Neural progenitor cell (in vitro differentiated cells): ENCODE measurements around the gene GDF2.

Experiments
- CTCF ChIP-seq: fragments of 200-600 bp; sonication (generic); IDR thresholded peaks from 2 replicates; pipeline ENCODE4 v1.5.1; 2017; ENCODE audit warnings: antibody characterized with exemption, mild to moderate bottlenecking
- EZH2 ChIP-seq: fragments of 200-600 bp; sonication (generic); IDR thresholded peaks from 2 replicates; pipeline ENCODE4 v1.6.1; 2017; ENCODE audit warnings: antibody characterized with exemption, mild to moderate bottlenecking, moderate library complexity
- EZH2phosphoT487 ChIP-seq: fragments of 200-600 bp; sonication (generic); IDR thresholded peaks from 2 replicates; pipeline ENCODE4 v1.6.1; 2017; ENCODE audit warnings: antibody characterized with exemption

GRCh38 chr10:47330366-47330765 lies 8.1 kb downstream of the GDF2 start:
- TF ChIP-seq CTCF (no peak), EZH2 (no peak), EZH2phosphoT487 (no peak)
